Measurements from ENCODE around the gene GDF15.
A peak's percentile ranks its signal among the peaks of the same experiment; 100 is the strongest.

GDF15 gene

GRCh38 chr19:18430417-18431144 lies 44.6 kb downstream of the GDF15 start (continued):
- TF ChIP-seq OSR2 (tag by site-specific recombination; IDR thresholded peaks at IDR 0.05) (no peak), GLIS1 (tag by site-specific recombination; IDR thresholded peaks at IDR 0.05) (0 out of 2 replicates have a peak, but pooled peaks have one; percentile 21), PRDM2 (tag by site-specific recombination; IDR thresholded peaks at IDR 0.05; ENCODE audit: borderline replicate concordance) (no peak)

GRCh38 chr19:18431351-18432197 lies 45.6 kb downstream of the GDF15 start:
- Histone ChIP-seq H3K36me3 (ENCODE audit: control insufficient read depth in 2 of 2, insufficient read depth in 1 of 2, low read length in 2 of 2) (peaks cover 5 to 23% of the 10 kb centered on the region in 2 experiments; a peak in 1 of 3 replicates), H3K27ac (ENCODE audit: extremely low read depth, low read depth, low read length) (peak overlapping the region; percentile 34; the same call in 1 of the 2 replicates), H3K4me3 (ENCODE audit: low read depth, low read length) (no peak overlapping the region), H3K4me1 (ENCODE audit: control insufficient read depth, insufficient read depth, low read length) (peaks cover 19% of the 10 kb centered on the region), H3K9me3 (ENCODE audit: control insufficient read depth, insufficient read depth, low read depth, low read length) (no peaks in the 10 kb centered on the region)
- ChIA-PET CTCF (interaction anchor here (0.6 to 1.2 kb wide), 4 partner anchors 20 to 309 kb away, joined by 3 to 4 read pairs (median 3); no protein-coding TSS in a partner anchor), POLR2A (interaction anchor here (1.0 kb wide), 1 partner anchor 10 kb away, joined by 3 read pairs; no protein-coding TSS in a partner anchor)
- peak; percentile 64 for TF ChIP-seq SP7 (tag by site-specific recombination; IDR thresholded peaks at IDR 0.05)
- TF ChIP-seq ZNF843 (tag by site-specific recombination; IDR thresholded peaks at IDR 0.05), result no peak
- no peak for TF ChIP-seq ZNF391 (tag by site-specific recombination; IDR thresholded peaks at IDR 0.05; ENCODE audit: borderline replicate concordance, low read depth)
- TF ChIP-seq SALL2 (tag by site-specific recombination; IDR thresholded peaks at IDR 0.05; ENCODE audit: borderline replicate concordance), result no peak
- TF ChIP-seq ZNF398 (tag by site-specific recombination; IDR thresholded peaks at IDR 0.05), result peak; percentile 45; the same call in 1 of the 2 replicates
- peak; percentile 93 for TF ChIP-seq PATZ1 (tag by site-specific recombination; IDR thresholded peaks at IDR 0.05)
- TF ChIP-seq ZBTB20 (tag by site-specific recombination; IDR thresholded peaks at IDR 0.05), result peak; percentile 39; the same call in 1 of the 2 replicates
- TF ChIP-seq ZBTB10 (tag by site-specific recombination; IDR thresholded peaks at IDR 0.05), result peak; percentile 57
- no peak for TF ChIP-seq ZNF311 (tag by site-specific recombination; IDR thresholded peaks at IDR 0.05; ENCODE audit: borderline replicate concordance)
- TF ChIP-seq ZNF558 (tag by site-specific recombination; IDR thresholded peaks at IDR 0.05), result no peak
- TF ChIP-seq BCL11B (tag by site-specific recombination; IDR thresholded peaks at IDR 0.05; ENCODE audit: low read depth), result peak; percentile 83; the same call in 1 of the 2 replicates
- TF ChIP-seq WT1 (tag by site-specific recombination; IDR thresholded peaks at IDR 0.05), result peak; percentile 84
- TF ChIP-seq GLIS2 (tag by site-specific recombination; IDR thresholded peaks at IDR 0.05), result peak; percentile 59
- TF ChIP-seq ZBTB48 (tag by site-specific recombination; IDR thresholded peaks at IDR 0.05), result peak; percentile 42; the same call in 1 of the 2 replicates
- no peak for TF ChIP-seq ZNF302 (tag by site-specific recombination; IDR thresholded peaks at IDR 0.05; ENCODE audit: low read depth)
- TF ChIP-seq IKZF3 (tag by site-specific recombination; IDR thresholded peaks at IDR 0.05), result peak; percentile 84
- no peak for TF ChIP-seq ZNF133 (tag by site-specific recombination; IDR thresholded peaks at IDR 0.05)
- TF ChIP-seq ZIC2 (tag by site-specific recombination; IDR thresholded peaks at IDR 0.05), result peak; percentile 40; the same call in 1 of the 2 replicates
